ENCODE data around the gene SIGLEC9. TPM values are rescaled to one million over a fixed set of nuclear protein-coding genes. Genes with fewer than 3 reads are reported as not detected.

Gene SIGLEC9
- total RNA-seq, 1 donor from 2014 or later: 0.82 TPM

GRCh38 chr19:51131780-51132680, 7.3 kb downstream of the SIGLEC9 start:
- Mint-ChIP-seq H3K9me3 (ENCODE audit: unreplicated experiment) (no peaks in the 10 kb centered on the region), H3K27ac (ENCODE audit: unreplicated experiment) (no peak overlapping the region)
- DNase-seq (ENCODE audit: low spot score): no peak

GRCh38 chr19:51135004-51135403, 10.3 kb downstream of the SIGLEC9 start:
- H3K36me3 Mint-ChIP-seq (ENCODE audit: low read depth, unreplicated experiment): peaks cover 3% of the 10 kb centered on the region
- H3K4me1 Mint-ChIP-seq (ENCODE audit: unreplicated experiment): peaks cover 28% of the 10 kb centered on the region
- no peak overlapping the region for H3K4me3 Mint-ChIP-seq (ENCODE audit: unreplicated experiment)
- H3K27ac Mint-ChIP-seq (ENCODE audit: unreplicated experiment): no peak overlapping the region
- H3K27me3 Mint-ChIP-seq (ENCODE audit: unreplicated experiment): peaks cover 3% of the 10 kb centered on the region
- TF ChIP-seq, protein P1, sequence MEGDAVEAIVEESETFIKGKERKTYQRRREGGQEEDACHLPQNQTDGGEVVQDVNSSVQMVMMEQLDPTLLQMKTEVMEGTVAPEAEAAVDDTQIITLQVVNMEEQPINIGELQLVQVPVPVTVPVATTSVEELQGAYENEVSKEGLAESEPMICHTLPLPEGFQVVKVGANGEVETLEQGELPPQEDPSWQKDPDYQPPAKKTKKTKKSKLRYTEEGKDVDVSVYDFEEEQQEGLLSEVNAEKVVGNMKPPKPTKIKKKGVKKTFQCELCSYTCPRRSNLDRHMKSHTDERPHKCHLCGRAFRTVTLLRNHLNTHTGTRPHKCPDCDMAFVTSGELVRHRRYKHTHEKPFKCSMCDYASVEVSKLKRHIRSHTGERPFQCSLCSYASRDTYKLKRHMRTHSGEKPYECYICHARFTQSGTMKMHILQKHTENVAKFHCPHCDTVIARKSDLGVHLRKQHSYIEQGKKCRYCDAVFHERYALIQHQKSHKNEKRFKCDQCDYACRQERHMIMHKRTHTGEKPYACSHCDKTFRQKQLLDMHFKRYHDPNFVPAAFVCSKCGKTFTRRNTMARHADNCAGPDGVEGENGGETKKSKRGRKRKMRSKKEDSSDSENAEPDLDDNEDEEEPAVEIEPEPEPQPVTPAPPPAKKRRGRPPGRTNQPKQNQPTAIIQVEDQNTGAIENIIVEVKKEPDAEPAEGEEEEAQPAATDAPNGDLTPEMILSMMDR (IDR thresholded peaks at IDR 0.05; ENCODE audit: unreplicated experiment): no peak
- DNase-seq (ENCODE audit: low spot score): no peak
- no peaks in the 10 kb centered on the region for H3K9me3 Mint-ChIP-seq (ENCODE audit: unreplicated experiment)

More at GRCh38 chr19:51131780-51132680, 7.3 kb downstream of the SIGLEC9 start:
- H3K4me3 Mint-ChIP-seq (ENCODE audit: unreplicated experiment): no peak overlapping the region
- peaks cover 41% of the 10 kb centered on the region for H3K4me1 Mint-ChIP-seq (ENCODE audit: unreplicated experiment)
- peaks cover 3% of the 10 kb centered on the region for H3K36me3 Mint-ChIP-seq (ENCODE audit: low read depth, unreplicated experiment)
- TF ChIP-seq, protein P1 (IDR thresholded peaks at IDR 0.05; ENCODE audit: unreplicated experiment): no peak
- peaks cover 4% of the 10 kb centered on the region for H3K27me3 Mint-ChIP-seq (ENCODE audit: unreplicated experiment)

GRCh38 chr19:51135986-51136762, 11.5 kb downstream of the SIGLEC9 start:
- TF ChIP-seq, protein P1 (IDR thresholded peaks at IDR 0.05; ENCODE audit: unreplicated experiment): no peak
- H3K4me1 Mint-ChIP-seq (ENCODE audit: unreplicated experiment): peaks cover 20% of the 10 kb centered on the region
- peak overlapping the region; percentile 42 for H3K4me3 Mint-ChIP-seq (ENCODE audit: unreplicated experiment)
- no peaks in the 10 kb centered on the region for H3K9me3 Mint-ChIP-seq (ENCODE audit: unreplicated experiment)
- no peak for DNase-seq (ENCODE audit: low spot score)
- H3K36me3 Mint-ChIP-seq (ENCODE audit: low read depth, unreplicated experiment): peaks cover 3% of the 10 kb centered on the region
- H3K27ac Mint-ChIP-seq (ENCODE audit: unreplicated experiment): no peak overlapping the region
- H3K27me3 Mint-ChIP-seq (ENCODE audit: unreplicated experiment): peaks cover 3% of the 10 kb centered on the region

GRCh38 chr19:51136851-51137551, 12.3 kb downstream of the SIGLEC9 start:
- Mint-ChIP-seq H3K4me3 (ENCODE audit: unreplicated experiment) (peak overlapping the region; percentile 42), H3K27ac (ENCODE audit: unreplicated experiment) (no peak overlapping the region), H3K4me1 (ENCODE audit: unreplicated experiment) (peaks cover 17% of the 10 kb centered on the region), H3K27me3 (ENCODE audit: unreplicated experiment) (peaks cover 3% of the 10 kb centered on the region), H3K36me3 (ENCODE audit: low read depth, unreplicated experiment) (peaks cover 3% of the 10 kb centered on the region), H3K9me3 (ENCODE audit: unreplicated experiment) (no peaks in the 10 kb centered on the region)
- no peak for DNase-seq (ENCODE audit: low spot score)
- TF ChIP-seq, protein P1 (IDR thresholded peaks at IDR 0.05; ENCODE audit: unreplicated experiment): no peak

Measured in endothelial cell (in vitro differentiated cells).